ENCODE results near the gene NFYC. TPM values are rescaled to one million over a fixed set of nuclear protein-coding genes. Genes with fewer than 3 reads are reported as not detected.

NFYC gene
- total and polyA plus RNA-seq, 2 of the 8 experiments (the other 6 are each of a cell fraction or from before 2014, with no cell fraction given) = 54.1 to 124 TPM

DNA sequence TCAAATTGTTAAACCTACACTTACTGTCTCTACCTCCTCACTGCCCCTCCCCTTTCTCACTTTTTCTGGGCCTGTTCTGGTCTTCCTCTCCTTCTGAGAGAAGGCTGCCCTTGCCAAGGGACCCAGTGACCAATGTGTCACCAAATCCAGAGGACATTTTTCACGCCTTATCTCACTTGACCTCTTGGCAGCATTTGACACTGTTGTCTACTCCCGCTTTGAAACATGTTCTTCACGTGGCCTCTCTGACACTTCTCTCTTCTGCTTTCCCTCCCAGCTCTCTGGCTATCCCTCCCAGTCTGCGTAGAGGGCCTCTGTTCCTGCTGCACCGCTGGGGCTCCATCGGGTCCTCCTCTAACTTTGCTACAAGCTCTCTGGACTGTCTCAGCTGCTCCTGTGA lies 117.4 kb downstream of the NFYC start:
- Histone ChIP-seq H3K23ac (ENCODE audit: insufficient read length) (no peak overlapping the region), H3K56ac (replicated peaks; ENCODE audit: insufficient read length, low read depth, low read length) (no peak overlapping the region), H3K4me3 (ENCODE audit: extremely low read depth in 1 of 4, insufficient read depth in 2 of 4, low read depth in 3 of 4, low read length in 4 of 4) (no peak overlapping the region), H3K27me3 (replicated peaks in 1 of 4; ENCODE audit: control insufficient read depth in 3 of 4, extremely low read depth in 1 of 4, insufficient read depth in 3 of 4, low read length in 3 of 4) (no peaks in the 10 kb centered on the region; a peak in 1 of 7 replicates), H3K9ac (replicated peaks in 1 of 4; ENCODE audit: extremely low read depth in 1 of 4, low read depth in 3 of 4, low read length in 3 of 4) (no peak overlapping the region), H3K14ac (ENCODE audit: insufficient read length) (no peak overlapping the region), H2BK12ac (ENCODE audit: low read depth, low read length) (no peak overlapping the region), H2BK20ac (ENCODE audit: low read length) (no peak overlapping the region), H3K4me2 (ENCODE audit: insufficient read depth in 1 of 2, low read depth in 2 of 2, low read length in 2 of 2) (no peak overlapping the region), H3K23me2 (ENCODE audit: low read depth, low read length) (no peaks in the 10 kb centered on the region), H3K4ac (replicated peaks; ENCODE audit: insufficient read length, low read depth, low read length) (no peak overlapping the region), H2AFZ (ENCODE audit: low read length) (no peak overlapping the region), H4K8ac (ENCODE audit: extremely low read depth, insufficient read depth, low read length) (no peak overlapping the region), H2BK15ac (ENCODE audit: low read length) (no peak overlapping the region), H2BK120ac (replicated peaks; ENCODE audit: low read depth, low read length) (no peak overlapping the region), H3K9me3 (ENCODE audit: insufficient read depth in 2 of 2, low read depth in 1 of 2, low read length in 1 of 2) (no peaks in the 10 kb centered on the region), H2BK5ac (ENCODE audit: low read depth, low read length) (no peak overlapping the region), H3K79me1 (ENCODE audit: low read depth, low read length) (no peaks in the 10 kb centered on the region), H3K4me1 (replicated peaks in 1 of 4; ENCODE audit: control insufficient read depth in 3 of 4, insufficient read depth in 4 of 4, low read length in 3 of 4) (peaks cover 0 to 7% (median 4%) of the 10 kb centered on the region in 4 experiments; a peak in 4 of 7 replicates), H2AK5ac (ENCODE audit: low read depth, low read length) (no peak overlapping the region), H4K20me1 (replicated peaks in 1 of 2; ENCODE audit: control insufficient read depth in 1 of 2, insufficient read depth in 2 of 2, low read length in 2 of 2) (no peaks in the 10 kb centered on the region), H3K79me2 (ENCODE audit: control insufficient read depth in 1 of 2, insufficient read depth in 2 of 2, low read length in 2 of 2) (no peaks in the 10 kb centered on the region), H4K5ac (ENCODE audit: insufficient read length, low read depth, low read length) (no peak overlapping the region), H3K36me3 (ENCODE audit: control insufficient read depth in 2 of 4, insufficient read depth in 4 of 4, low read length in 3 of 4) (no peaks in the 10 kb centered on the region), H3K18ac (ENCODE audit: extremely low read depth, low read length) (no peak overlapping the region), H4K91ac (replicated peaks; ENCODE audit: insufficient read length, low read length) (no peak overlapping the region), H3K27ac (ENCODE audit: low read depth, low read length) (no peak overlapping the region)
- no peak for DNase-seq (ENCODE audit: low read depth in 1 of 2, low spot score in 2 of 2)
- 89% methylated on average over 6 of the region's 6 CpGs; no CpG with 5 or more reads in 1 of the 2 experiments for WGBS, 2 experiments (ENCODE audit: extremely low coverage in 1 of 2, insufficient coverage in 1 of 2, insufficient read length in 1 of 2, insufficient replicate concordance in 2 of 2, low coverage in 1 of 2, low lambda C conversion rate in 2 of 2, missing lambda C conversion rate in 1 of 2)
- POLR2A ChIA-PET (ENCODE audit: partially characterized antibody) = interaction anchor here (1.2 kb wide), 1 partner anchor 10 kb away, joined by 3 read pairs; no protein-coding TSS in a partner anchor
- FAIRE-seq = no peak
- CTCF ChIA-PET (ENCODE audit: partially characterized antibody) = interaction anchor here (0.5 to 1.5 kb wide), 3 partner anchors 11 to 867 kb away, joined by 3 to 4 read pairs (median 3); no protein-coding TSS in a partner anchor
- TF ChIP-seq CHD2 (IDR thresholded peaks at IDR 0.05; ENCODE audit: low read length) (no peak), CTBP2 (IDR thresholded peaks at IDR 0.05; ENCODE audit: borderline replicate concordance, insufficient read depth, insufficient read length, low read length) (no peak), SAP30 (IDR thresholded peaks at IDR 0.05; ENCODE audit: insufficient read depth, insufficient replicate concordance, low read length) (no peak)
